HG03196 (cell line): Measurements from ENCODE around the gene ENG.
"Not testable (repeated sequence)": the region's sequence is repeated elsewhere in the genome, so short reads cannot be mapped to it uniquely, and the experiment has no call there.

Experiments
- ATAC-seq: cut with Tn5 transposase; IDR thresholded peaks from one replicate; pipeline ENCODE4 v1.9.1; 2021; ENCODE audit not compliant: unreplicated experiment

ENG gene

DNA sequence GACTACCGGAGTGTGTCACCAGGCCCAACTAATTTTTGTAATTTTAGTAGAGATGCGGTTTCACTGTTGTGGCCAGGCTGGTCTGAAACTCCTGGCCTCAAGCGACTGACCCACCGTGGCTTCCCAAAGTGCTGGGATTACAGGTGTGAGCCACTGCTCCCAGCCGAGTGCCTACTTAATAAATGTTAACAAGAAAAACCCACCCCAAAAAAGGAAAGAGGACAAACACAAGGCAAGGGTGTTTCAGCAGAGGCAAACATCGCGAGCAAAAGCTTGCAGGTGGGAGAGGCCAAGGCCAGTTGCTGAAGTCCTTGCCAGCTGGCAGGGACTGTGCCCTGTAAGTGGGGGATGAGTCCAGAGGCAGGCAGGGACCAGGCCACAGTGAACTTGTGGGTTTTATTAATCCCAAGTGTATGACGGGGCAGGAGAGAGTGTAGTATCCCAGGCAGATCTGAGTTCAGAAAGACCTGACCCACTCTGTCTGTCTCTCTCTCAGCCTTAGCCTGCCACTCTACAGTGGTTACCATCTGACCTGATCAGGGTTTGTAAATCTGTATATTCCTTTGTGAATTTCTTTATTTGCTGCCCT lies 58.1 kb downstream of the ENG start:
- ATAC-seq: no peak

- no peak for ATAC-seq
Observed at GRCh38 chr9:127794001-127794791, 60.3 kb downstream of the ENG start.

DNA sequence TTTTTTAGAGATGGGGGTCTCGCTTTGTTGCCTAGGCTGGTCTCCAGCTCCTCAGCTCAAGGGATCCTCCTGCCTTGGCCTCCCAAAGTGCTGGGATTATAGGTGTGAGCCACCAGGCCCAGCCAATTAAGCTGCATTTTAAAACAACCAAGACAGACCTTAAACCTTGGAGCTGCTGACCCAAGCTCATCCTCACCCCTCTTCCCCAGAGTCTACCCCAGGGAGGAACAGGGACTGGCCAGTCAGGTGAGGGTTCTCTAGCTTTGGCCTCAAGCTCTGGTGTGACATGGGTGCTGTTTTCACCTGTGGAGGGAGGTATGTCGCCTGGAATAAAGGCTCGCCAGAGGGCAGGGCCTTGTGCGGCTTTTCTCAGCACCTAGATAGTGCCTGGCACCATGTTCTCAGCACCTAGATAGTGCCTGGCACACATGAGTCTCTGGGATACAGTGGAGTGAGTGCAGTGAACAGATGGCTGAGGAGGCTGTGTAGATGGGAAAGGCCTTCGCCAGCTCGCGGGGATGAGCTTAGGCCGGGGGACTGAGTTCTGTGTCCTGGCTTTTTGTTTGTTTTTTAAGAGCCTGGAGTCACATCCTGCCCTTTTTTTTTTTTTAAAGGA lies 61.3 kb downstream of the ENG start:
- no peak for ATAC-seq

- ATAC-seq: no peak
Observed at GRCh38 chr9:127792417-127793031, 61.9 kb downstream of the ENG start.

GRCh38 chr9:127791085-127791484 lies 63.4 kb downstream of the ENG start:
- ATAC-seq: no peak

DNA sequence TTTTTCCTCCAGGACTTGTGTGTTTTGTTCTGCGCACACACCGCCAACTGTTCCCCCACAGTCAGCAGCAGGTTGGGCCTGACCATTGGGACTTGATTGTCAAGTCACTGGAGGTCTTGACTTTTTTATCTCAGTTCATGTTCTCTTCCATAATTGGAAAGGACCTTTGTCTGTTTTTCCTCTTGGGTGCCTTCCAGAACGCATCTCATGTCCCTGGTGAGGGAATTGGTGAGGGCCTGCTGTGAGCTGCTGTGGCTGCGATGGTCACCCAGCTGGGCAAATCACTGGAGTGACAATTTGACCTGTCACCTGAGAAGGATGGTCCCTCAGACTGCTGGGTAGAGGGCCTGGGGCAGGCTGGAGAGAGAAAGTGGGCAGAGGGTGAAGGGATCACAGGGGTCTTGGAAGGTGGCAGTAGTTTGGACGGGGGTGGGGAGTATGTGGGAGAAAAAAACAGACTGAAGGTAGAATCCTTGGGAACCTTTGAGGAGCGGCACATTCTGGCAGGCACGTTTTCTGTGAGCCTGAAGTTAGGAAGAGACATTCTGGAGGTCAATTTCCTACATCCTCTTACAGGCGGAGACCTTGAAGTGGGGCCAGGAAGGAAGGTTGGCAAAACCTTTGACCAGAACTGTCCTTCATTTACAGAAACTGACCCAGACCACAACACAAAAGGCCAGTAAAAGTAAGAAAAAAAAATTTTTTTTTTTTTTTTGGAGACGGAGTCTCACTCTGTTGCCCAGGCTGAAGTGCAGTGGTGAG lies 64.2 kb downstream of the ENG start:
- no peak for ATAC-seq

GRCh38 chr9:127789179-127789578 lies 65.3 kb downstream of the ENG start:
- no peak for ATAC-seq

GRCh38 chr9:127788337-127789011 lies 66.0 kb downstream of the ENG start:
- no peak for ATAC-seq

DNA sequence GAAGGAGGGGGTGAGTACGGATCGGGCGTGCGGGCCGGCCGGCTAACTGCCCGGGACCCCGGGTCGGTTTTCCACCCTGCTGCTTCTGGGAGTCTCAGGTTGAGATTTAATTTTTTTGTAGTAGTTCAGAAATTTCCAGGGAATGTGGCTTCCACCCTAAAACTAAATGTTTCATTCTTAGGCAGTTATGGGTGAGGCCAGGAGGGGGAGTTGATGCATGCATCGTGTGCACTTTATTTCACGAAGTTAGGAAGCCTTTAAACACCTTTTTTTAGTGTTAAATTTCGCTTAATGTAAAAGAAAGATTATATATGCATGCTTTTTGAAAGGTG lies 67.7 kb downstream of the ENG start:
- ATAC-seq: no peak

DNA sequence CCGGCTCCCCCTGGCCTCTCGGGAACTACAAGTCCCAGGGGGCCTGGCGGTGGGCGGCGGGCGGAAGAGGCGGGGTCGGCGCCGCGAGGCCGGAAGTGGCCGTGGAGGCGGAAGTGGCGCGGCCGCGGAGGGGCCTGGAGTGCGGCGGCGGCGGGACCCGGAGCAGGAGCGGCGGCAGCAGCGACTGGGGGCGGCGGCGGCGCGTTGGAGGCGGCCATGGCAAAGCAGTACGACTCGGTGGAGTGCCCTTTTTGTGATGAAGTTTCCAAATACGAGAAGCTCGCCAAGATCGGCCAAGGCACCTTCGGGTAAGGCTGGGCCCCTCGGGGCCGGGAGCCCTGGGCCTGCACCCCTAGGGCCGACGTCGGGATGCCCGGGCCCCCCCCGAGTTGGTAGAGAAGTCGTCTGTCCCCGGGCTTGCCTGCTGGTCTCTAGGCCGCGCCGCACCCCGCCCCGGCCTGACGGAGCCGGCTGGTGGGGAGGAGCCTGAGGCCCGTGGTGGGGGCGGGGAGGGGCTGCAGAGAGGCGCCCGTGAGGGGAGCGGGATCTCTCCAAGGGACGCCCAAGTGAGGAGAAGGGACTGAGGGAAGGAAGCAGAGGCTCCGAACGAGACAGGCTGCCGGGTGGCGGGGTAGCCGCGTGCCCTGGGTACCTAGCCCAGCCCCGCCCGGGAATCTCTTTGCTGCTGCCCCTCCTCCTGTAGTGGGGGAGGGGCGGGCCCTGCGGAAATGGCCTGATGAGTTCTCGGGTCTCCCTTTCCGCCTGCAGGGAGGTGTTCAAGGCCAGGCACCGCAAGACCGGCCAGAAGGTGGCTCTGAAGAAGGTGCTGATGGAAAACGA lies 68.3 kb downstream of the ENG start, which contains the start of gene CDK9:
CDK9 (plus strand) TSS at position 102 of the 840 bp plus-strand sequence; CDS start at position 217, 115 bp downstream.
- ATAC-seq: peak; percentile 54

- ATAC-seq: peak; percentile 44
Observed at GRCh38 chr9:127785023-127785932, 69.2 kb downstream of the ENG start.

DNA sequence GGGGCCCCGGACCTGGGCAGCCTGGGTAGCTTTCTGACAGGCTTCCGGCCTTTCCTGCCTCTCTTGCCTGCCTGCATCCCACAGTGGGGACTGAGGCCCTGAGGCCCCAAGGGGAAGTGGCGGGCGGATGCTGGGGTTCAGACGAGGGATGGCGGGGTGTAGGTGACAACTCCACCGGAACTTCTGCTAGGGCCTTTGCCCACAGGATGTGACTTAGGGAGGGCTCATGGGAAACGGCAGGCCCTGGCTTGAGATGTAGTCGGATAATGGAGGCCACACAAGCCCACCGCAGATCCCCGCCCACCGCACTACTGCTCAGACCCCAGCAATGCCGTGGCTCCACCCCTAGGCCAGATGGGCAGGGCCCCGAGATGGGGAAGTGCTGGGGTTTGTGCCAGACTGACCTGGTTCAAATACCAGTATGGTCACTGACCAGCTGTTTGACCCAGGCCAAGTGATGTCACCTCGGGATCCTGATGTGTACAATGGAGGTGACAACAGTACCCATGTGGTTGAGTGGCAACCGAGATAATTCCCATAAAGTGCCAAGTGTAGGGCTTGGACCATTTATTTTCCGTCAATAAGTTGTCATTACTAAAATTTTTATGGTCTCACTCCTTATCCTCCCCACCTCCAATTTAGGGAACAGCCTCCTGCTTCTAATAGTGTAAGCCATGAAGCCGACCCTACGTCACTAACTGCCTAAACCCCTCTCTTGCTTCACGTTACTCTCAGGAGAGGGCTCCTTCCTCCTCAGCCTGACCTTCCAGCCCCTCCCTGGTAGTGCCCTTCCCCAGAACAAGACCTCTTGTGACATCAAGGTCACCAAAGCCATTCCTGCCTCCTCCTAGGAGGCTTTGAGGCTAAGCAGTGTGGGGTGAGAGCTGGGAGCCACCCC lies 71.1 kb downstream of the ENG start:
- no peak for ATAC-seq

GRCh38 chr9:127781806-127782205 lies 72.7 kb downstream of the ENG start:
- no peak for ATAC-seq

DNA sequence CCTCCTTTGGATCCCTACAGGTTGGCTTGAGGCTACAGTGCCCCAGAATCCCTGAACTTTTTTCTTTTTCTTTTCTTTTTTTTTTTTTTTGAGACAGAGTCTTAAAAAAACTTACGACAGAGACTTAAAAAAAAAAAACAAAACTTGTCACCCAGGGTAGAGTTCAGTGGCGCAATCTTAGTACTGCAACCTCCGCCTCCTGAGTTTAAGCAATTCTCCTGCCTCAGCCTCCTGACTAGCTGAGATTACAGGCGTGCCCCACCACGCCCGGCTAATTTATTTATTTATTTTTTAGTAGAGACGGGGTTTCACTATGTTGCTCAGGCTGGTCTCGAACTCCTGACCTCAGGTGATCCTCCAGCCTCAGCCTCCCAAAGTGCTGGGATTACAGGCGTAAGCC lies 73.5 kb downstream of the ENG start:
- ATAC-seq: not testable (repeated sequence)

GRCh38 chr9:127780126-127780885 lies 74.2 kb downstream of the ENG start:
- ATAC-seq: no peak

- ATAC-seq: peak; percentile 36
Observed at GRCh38 chr9:127779136-127779981, 75.1 kb downstream of the ENG start.
